Measurements from ENCODE around the gene MLPH. TPM values are rescaled to one million over a fixed set of nuclear protein-coding genes. Genes with fewer than 3 reads are reported as not detected.

MLPH gene
- total and polyA plus RNA-seq, 2 donors (not counting 1 experiment from before 2014, with no cell fraction given) = not detected

DNA sequence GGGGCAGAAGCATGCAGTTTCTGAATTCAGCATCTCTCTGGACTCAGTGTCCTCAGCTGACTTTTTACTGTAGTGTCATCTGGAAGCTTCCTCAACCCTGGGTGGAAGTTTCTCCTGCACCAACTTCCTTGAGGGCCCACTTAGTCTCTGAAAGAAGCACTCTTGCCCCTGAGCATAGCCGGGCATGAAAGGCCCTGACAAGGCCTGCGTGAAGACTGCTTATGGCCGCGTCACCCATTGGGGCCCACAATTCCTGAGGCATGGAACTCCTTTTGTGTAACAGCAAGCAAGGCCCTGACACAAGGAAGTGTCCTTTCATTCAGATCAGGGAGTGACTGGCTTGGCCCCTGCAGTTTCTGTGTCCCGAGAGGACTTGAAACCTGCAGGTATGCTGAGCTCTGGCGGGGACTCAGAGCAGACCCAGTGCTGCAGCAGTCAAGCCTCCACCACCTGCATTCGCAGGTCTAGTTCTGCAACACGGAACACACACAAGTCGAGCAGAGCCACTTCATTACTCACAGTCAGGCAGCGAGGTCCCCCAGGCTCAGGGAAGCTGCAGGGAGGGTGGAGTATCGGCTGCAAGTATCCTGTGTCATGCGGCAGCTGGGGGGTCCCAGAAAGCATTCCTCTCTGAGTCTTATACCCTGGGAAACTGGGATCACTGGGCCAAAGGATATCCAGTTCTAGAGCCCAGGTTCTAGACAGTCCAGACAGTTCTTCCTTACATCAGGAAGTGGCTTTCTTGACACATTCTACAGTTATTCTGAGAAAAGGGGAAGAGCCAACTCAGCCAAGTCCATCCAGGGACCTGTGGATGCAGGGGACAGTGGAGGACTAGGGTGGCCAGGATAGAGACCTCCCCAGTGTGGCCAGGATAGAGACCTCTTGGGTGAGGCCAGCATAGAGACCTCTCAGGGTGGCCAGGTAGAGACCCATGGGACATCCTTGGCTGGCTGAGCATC, 43.7 kb downstream of the MLPH start:
- Histone ChIP-seq H3K9ac (ENCODE audit: low read length) (no peak overlapping the region), H3K27me3 (replicated peaks in 1 of 4; ENCODE audit: control extremely low read depth in 1 of 4, control insufficient read depth in 3 of 4, insufficient read depth in 4 of 4, low read length in 3 of 4) (no peaks in the 10 kb centered on the region), H4K20me1 (ENCODE audit: control insufficient read depth, insufficient read depth, low read length, poor library complexity, severe bottlenecking) (no peaks in the 10 kb centered on the region), H3K4me1 (ENCODE audit: control insufficient read depth in 2 of 2, insufficient read depth in 2 of 2, low read length in 2 of 2) (peaks cover 0 to 9% of the 10 kb centered on the region in 2 donors), H3K4me2 (replicated peaks; ENCODE audit: low read depth, low read length, poor library complexity, severe bottlenecking) (no peak overlapping the region), H3K9me3 (ENCODE audit: control extremely low read depth in 1 of 3, control insufficient read depth in 2 of 3, insufficient read depth in 1 of 3, low read length in 2 of 3) (no peaks in the 10 kb centered on the region), H3K79me2 (ENCODE audit: control insufficient read depth, insufficient read depth, low read length) (no peaks in the 10 kb centered on the region), H3K4me3 (ENCODE audit: control extremely low read depth in 1 of 5, extremely low read depth in 1 of 5, insufficient read depth in 1 of 5, low read depth in 2 of 5, low read length in 4 of 5) (no peak overlapping the region), H2AFZ (ENCODE audit: insufficient read depth, low read depth, low read length, poor library complexity, severe bottlenecking) (no peak overlapping the region), H3K27ac (ENCODE audit: low read length in 2 of 2) (no peak overlapping the region), H3K36me3 (replicated peaks in 1 of 2; ENCODE audit: control extremely low read depth in 1 of 2, control insufficient read depth in 1 of 2, extremely low read depth in 1 of 2, insufficient read depth in 2 of 2, low read length in 1 of 2) (no peaks in the 10 kb centered on the region)
- ChIA-PET CTCF (no interaction called here), POLR2A (no interaction called here)
- ATAC-seq (ENCODE audit: low read depth) = no peak
- no peak overlapping the region for H3K27ac Mint-ChIP-seq
- DNase-seq = no peak
- no peaks in the 10 kb centered on the region for H3K27me3 Mint-ChIP-seq
- H3K9me3 Mint-ChIP-seq (ENCODE audit: insufficient read depth) = no peaks in the 10 kb centered on the region
- H3K4me1 Mint-ChIP-seq = peaks cover 5% of the 10 kb centered on the region
- TF ChIP-seq, protein P1, sequence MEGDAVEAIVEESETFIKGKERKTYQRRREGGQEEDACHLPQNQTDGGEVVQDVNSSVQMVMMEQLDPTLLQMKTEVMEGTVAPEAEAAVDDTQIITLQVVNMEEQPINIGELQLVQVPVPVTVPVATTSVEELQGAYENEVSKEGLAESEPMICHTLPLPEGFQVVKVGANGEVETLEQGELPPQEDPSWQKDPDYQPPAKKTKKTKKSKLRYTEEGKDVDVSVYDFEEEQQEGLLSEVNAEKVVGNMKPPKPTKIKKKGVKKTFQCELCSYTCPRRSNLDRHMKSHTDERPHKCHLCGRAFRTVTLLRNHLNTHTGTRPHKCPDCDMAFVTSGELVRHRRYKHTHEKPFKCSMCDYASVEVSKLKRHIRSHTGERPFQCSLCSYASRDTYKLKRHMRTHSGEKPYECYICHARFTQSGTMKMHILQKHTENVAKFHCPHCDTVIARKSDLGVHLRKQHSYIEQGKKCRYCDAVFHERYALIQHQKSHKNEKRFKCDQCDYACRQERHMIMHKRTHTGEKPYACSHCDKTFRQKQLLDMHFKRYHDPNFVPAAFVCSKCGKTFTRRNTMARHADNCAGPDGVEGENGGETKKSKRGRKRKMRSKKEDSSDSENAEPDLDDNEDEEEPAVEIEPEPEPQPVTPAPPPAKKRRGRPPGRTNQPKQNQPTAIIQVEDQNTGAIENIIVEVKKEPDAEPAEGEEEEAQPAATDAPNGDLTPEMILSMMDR (IDR thresholded peaks at IDR 0.05) = no peak
- TF ChIP-seq EZH2 (IDR thresholded peaks at IDR 0.05; ENCODE audit: borderline replicate concordance, insufficient read depth, low read depth, low read length, poor library complexity, severe bottlenecking) = no peak
- 97% methylated on average over 11 of the region's 12 CpGs for WGBS (ENCODE audit: insufficient coverage)
- no peak overlapping the region for H3K4me3 Mint-ChIP-seq
- intact Hi-C loops (cut with micrococcal nuclease) = no loop called here

DNA sequence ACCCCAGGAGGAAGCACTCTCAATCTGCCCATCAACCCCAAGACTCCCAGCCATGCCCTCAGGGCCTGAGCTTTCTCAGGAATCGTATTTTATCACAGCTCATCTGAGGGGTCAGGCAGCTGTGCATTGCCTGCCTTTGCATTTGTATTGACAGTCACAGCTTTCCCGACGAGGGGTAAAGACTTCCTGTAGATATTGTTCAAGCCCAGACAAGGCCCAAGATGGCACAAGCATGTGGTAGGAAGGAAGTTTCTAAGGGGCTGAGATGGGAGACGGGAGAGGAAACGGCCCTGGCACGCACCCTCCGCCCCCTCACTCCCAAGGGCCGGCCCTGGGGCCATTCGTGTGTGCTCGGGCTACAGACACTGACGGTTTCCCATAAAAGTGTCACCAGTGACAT, 45.1 kb downstream of the MLPH start:
- Histone ChIP-seq H3K4me3 (ENCODE audit: control extremely low read depth in 1 of 5, extremely low read depth in 1 of 5, insufficient read depth in 1 of 5, low read depth in 2 of 5, low read length in 4 of 5) (no peak overlapping the region), H3K79me2 (ENCODE audit: control insufficient read depth, insufficient read depth, low read length) (no peaks in the 10 kb centered on the region), H3K4me1 (ENCODE audit: control insufficient read depth in 2 of 2, insufficient read depth in 2 of 2, low read length in 2 of 2) (peaks cover 0 to 9% of the 10 kb centered on the region in 2 donors), H3K4me2 (replicated peaks; ENCODE audit: low read depth, low read length, poor library complexity, severe bottlenecking) (no peak overlapping the region), H3K9me3 (ENCODE audit: control extremely low read depth in 1 of 3, control insufficient read depth in 2 of 3, insufficient read depth in 1 of 3, low read length in 2 of 3) (no peaks in the 10 kb centered on the region), H2AFZ (ENCODE audit: insufficient read depth, low read depth, low read length, poor library complexity, severe bottlenecking) (no peak overlapping the region), H3K27me3 (replicated peaks in 1 of 4; ENCODE audit: control extremely low read depth in 1 of 4, control insufficient read depth in 3 of 4, insufficient read depth in 4 of 4, low read length in 3 of 4) (no peaks in the 10 kb centered on the region), H3K36me3 (replicated peaks in 1 of 2; ENCODE audit: control extremely low read depth in 1 of 2, control insufficient read depth in 1 of 2, extremely low read depth in 1 of 2, insufficient read depth in 2 of 2, low read length in 1 of 2) (no peaks in the 10 kb centered on the region), H3K27ac (ENCODE audit: low read length in 2 of 2) (no peak overlapping the region), H3K9ac (ENCODE audit: low read length) (no peak overlapping the region), H4K20me1 (ENCODE audit: control insufficient read depth, insufficient read depth, low read length, poor library complexity, severe bottlenecking) (no peaks in the 10 kb centered on the region)
- H3K27me3 Mint-ChIP-seq = no peaks in the 10 kb centered on the region
- H3K4me3 Mint-ChIP-seq = no peak overlapping the region
- intact Hi-C loops (cut with micrococcal nuclease) = no loop called here
- WGBS (ENCODE audit: insufficient coverage) = 53% methylated on average over 4 of the region's 11 CpGs
- no peak overlapping the region for H3K27ac Mint-ChIP-seq
- ATAC-seq (ENCODE audit: low read depth) (no peak), DNase-seq (no peak)
- ChIA-PET POLR2A (no interaction called here), CTCF (interaction anchor here (0.9 to 1.7 kb wide), 2 partner anchors 19 to 40 kb away, joined by 3 to 7 read pairs; no protein-coding TSS in a partner anchor)
- no peaks in the 10 kb centered on the region for H3K9me3 Mint-ChIP-seq (ENCODE audit: insufficient read depth)
- H3K4me1 Mint-ChIP-seq = peaks cover 5% of the 10 kb centered on the region
- TF ChIP-seq, protein P1 (IDR thresholded peaks at IDR 0.05) = no peak

Measured in B cell (primary cell).